ENCODE results near the gene DZANK1.
"Not testable (repeated sequence)": the region's sequence is repeated elsewhere in the genome, so short reads cannot be mapped to it uniquely, and the experiment has no call there.

DZANK1 gene

DNA sequence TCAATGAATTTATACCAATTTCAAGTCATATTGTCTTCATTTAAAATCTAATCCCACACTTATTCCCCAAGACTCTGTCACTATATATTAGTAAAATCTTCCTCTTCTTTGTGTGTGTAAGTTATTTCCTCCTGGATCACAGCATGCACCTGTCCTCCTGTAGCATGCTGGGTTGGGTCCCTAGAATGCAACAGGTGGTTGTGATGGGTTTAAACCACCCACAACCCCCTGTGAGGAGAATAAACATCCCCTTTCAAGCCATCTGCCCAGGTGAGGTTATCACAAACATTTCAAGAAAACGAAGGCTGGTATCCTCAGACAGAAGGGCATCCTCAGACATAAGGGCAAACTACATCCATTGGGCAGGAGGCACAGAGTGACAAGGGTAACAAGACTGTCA lies 26.4 kb downstream of the DZANK1 start:
- DNase-seq (ENCODE audit: low spot score), result no peak

DNA sequence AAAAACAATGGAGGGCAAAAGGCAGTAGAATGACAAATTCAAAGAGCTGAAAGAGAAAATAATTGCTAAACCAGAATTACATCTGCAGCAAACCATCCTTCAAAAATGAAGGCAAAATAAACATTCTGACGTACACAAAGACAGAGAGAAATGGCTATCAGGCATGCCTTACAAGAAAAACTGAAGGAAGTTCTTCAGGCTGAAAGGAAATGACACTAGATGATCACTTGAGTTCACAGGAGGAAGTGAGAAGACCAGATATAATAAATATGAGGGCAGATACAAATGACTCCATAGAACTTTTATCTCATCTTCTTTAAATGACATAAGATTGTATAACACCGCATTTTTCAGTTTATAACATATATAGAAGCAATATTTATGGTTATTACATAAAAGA lies 30.0 kb downstream of the DZANK1 start:
- DNase-seq (ENCODE audit: low spot score), result no peak

DNA sequence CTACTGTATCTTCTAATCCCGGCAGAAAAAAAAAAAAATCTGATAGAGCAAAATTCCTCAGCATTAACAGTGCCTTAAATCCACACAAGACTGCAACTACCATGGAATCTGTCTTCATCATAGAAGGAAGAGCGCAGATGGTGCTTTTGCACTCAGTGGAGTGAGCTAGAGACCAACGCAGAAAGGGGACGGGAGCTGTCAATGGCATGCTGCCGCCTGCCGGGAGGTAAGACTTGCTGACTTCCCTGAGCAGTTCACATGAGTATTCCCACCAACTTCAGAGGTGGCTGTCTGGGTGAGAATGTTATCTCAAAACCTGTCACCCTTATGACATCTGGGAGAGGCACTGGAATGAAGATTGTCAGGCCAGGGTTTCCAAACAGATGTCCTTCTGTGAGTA lies 35.6 kb downstream of the DZANK1 start:
- DNase-seq (ENCODE audit: low spot score), result peak; percentile 8

DNA sequence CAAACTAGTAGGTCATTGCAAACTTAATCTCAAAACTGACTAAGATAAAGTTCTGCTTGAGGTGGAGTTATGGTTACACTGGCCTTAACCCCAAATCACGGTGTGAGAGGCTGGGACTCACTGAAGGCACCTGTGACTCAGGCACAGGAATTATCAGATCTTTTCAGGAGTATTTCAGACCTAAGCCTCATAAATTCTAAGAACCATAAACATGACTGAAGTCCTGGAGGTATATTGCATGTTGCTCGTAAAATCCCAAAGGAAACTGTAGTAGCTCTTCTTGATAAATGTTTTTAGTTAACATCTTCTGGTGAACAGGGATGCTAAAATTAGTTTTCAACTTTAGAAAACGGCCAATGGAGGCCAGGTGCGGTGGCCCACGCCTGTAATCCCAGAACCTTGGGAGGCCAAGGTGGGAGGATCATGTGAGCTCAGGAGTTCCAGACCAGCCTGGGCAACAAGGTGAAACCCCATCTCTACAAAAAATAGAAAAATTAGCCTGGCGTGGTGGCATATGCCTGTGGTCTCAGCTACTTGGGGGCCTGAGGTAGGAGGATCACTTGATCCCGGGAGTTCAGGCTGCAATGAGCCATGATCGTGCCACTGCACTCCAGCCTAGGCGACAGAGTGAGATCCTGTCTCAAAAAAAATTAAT lies 36.5 kb downstream of the DZANK1 start:
- no peak for DNase-seq (ENCODE audit: low spot score)

DNA sequence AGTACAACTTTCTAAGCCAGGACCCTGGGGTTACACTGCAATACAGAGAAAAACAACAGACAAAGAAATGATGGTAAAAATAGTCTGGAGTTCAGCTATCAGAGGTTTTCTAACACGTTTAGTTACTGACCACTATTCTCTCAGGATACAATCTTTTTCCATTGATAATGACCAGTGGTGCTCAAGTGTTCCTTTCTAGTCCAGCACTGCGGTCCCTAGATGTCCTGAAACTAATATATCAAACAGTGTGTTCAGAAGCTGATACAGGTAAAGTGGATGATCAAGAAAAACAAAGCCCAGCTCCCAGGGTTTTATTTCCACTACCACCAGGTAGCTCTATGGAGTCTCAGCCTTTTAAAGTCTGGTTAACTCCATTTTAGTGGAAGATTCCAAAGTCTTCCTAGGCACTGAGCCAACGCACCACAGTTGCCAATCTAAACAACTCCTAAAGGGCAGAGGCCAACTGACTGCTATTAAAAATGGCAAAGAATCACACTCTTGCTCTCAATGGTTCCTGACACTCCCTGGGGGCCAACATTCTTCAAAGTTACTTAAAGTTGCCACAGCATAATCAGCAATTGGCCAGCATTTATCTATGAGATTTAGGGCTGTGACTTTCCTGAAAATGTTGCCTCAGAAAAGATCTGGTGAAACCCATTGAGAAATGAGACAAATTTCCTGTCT lies 38.2 kb downstream of the DZANK1 start:
- no peak for DNase-seq (ENCODE audit: low spot score)

DNA sequence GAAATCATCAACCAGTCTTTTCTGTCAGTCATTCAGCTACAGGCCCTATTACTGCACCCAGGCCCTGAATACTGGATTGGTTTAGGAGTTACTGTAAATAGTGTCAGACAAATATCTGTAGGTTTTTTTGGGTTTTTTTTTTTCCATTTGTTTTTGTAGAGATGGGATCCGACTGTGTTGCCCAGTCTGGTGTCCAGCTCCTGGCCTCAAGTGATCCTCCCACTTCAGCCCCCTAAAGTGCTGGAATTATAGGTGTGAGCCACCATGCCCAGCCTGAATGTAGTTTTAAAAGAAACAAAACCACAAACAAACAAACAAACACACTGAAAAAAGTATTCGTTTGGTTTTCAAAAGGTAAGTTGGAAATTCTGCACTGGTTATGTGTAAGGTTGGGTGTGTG lies 39.6 kb downstream of the DZANK1 start:
- DNase-seq (ENCODE audit: low spot score), result no peak

DNA sequence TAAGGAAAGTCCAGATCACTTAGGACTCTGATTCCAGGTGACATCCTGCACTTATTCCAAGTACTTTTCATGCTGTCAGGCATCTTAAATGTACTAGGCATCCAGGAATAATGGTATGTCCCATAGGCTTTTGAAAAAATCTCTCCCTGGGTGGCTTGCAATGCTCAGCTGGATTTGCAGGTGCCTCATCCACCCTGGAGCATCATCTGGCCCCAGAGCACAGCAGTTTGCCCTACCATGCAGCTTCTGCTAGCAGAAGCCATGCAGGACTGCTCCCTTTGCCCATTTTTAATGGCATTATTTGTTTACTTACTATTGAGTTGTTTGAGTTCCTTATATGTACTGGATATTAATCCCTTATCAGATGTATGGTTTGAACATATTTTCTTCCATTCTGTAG lies 45.2 kb downstream of the DZANK1 start:
- DNase-seq (ENCODE audit: low spot score), result no peak

DNA sequence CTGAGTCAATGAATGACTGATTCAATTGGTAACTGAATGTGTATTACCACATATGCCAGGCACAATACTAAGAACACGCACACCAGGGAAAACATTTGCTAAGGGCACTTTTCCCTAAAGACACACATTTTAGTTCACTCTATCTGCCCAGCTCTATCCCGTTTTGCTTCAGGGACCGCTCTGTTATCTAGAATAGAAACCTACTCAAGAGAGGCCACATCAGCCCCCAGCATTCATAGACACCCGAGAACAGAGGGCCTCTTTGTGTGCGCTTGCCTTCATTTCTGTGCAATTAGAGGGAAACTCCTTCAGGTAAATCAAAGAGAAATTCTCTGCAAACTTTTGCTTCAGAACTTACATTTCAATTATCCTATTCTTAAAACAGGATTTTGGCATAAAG lies 50.3 kb downstream of the DZANK1 start:
- DNase-seq (ENCODE audit: low spot score), result no peak

DNA sequence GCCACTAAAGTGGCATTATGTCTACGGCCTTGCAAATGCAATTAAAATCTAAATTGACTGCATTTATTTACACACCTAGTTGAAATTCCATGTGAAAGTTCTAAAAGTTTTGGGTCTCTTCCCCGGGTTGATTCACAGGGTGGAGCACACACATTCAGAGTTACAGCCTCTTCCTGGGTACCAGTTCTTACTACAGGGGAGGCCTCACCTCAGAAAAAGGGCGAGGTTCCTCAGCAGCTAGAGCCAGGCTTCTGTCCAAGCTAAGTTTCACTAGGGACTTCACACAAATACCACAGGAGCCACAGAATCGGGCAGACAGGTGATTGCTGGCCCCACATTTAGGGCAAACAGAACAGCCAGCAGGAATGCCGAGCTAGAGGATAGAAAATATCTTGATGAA lies 52.7 kb downstream of the DZANK1 start:
- DNase-seq (ENCODE audit: low spot score), result no peak

DNA sequence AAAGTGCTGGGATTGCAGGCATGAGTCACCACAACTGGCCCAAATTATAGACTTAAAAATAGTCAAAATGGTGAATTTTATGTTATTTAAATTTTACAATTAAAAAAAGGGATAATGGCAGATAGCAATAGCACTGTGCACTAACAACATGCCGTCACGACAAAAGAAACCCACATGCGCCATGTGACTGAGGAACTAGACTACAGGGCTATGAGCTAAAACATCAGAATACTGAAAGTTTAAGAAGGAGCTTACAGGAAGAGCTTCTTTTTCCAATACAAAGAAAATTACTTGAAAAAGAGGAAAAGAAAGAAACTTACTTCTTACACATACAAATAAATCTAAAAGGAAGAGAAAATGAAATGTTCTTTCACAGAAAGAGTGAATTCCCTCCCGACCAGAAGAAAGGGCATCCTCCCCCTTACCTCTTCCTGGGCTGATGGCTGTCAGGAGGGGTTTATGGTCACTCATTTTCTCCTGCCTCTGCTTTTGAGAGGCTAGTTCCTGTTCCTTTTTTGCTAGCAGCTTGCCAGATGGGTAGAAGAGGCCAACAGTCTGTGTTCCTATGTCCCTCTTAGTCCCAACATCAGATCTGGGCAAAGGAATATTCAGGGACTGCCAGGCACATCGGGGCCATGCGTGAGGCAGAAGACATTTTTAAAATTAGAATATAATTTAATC lies 54.5 kb downstream of the DZANK1 start:
- no peak for DNase-seq (ENCODE audit: low spot score)

DNA sequence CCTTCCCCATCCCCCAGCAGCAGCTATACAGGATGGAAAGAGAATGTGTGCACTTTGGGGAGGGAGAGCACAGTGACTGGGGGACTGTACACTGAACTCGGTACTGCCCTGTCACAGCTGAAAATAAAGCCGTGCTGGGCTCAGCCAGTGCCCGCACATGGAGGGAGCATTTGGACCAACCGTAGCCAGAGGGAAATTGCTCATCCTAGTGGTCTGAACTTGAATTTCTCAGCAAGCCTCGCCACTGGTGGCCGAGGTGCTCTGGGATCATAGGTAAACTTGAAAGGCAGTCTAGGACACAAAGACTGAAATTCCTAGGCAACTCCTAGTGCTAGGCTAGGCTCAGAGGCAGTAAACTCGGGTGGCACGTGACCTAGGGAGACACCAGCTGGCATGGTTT lies 61.0 kb downstream of the DZANK1 start:
- no peak for DNase-seq (ENCODE audit: low spot score)

DNA sequence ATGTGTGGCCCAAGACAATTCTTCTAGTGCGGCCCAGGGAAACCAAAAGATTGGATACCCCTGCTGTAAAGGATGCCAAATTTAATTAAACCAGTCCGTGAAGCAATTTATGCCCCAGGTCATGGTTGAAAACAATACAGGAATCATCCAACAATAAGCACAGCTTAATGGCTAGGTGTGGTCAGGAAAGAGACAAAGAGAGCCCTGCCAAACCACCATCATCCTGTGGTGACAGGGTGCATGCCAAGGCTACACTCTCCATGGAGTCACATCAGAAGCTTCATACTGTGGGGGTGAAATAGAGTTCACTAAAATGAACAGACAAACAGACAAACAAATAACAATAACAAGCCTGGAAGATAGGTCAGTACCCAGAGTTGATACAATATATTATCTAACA lies 62.7 kb downstream of the DZANK1 start:
- no peak for DNase-seq (ENCODE audit: low spot score)

DNA sequence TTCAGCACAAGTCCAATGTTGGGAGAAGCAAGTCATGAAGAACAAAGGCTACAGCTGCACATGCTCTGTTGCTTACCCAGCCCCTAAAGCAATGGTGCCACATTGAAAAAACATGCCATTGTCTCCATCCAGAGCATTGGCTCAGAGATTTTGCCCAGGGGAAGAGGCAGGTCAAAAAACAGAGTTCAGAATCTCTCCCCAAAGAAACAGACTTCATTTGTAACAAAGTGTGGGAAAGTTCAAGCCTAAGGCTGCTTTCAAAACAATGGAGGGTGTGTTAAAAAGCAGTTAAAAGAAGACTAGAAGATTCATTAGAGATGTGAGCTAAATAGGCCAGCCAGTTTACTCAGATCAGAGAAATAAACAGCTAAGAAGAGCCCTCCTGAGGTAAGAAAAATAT lies 63.6 kb downstream of the DZANK1 start:
- DNase-seq (ENCODE audit: low spot score), result no peak

DNA sequence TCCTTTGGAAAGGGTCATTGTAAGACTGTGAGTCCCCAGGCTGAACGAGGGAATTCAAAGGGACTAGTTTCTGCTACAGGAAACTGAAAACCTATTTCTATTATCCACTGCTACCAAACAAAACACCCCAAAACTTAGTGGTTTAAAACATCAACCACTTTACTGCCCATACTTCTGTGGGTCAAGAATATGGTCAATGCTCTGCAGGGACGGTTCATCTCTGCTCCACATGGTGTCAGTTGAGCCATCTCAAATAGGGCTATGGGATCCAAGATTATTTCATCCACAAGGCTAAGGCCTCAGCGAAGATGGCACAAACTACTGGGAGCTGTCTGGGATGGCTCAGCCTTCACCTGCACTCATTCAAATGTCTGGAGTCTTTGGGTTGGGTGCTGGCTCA lies 65.5 kb downstream of the DZANK1 start:
- no peak for DNase-seq (ENCODE audit: low spot score)

DNA sequence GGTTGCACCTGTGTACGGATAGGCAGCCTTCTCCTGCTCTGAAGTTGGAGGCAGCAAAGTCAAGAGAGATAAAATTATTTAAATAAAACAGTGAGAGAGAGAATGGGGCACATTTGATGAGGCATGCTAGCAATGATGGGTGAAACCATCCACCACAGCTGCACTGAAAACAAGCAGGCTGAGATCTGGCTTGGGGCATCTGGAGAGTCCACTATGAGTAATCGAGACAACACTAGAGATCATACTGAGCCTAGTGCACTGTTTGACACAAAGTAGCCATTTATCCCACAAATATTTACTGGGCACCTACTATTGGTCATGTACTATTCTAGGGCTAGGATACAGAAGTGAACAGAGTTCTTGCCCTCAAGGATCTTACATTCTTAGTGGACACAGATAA lies 66.4 kb downstream of the DZANK1 start:
- no peak for DNase-seq (ENCODE audit: low spot score)

DNA sequence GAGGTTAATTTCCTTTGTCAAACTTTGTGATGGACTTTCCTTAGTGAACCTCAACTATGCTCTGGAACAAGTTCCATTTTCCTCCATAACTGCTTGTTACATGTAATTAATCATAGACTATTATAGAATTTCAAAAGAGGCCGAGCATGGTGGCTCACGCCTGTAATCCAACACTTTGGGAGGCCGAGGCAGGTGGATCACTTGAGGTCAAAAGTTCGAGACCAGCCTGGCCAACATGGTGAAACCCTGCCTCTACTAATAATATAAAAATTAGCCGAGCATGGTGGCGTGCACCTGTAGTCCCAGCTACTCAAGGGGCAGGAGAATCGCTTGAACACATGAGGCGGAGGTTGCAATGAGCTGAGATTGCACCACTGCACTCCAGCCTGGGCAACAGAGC lies 68.1 kb downstream of the DZANK1 start:
- DNase-seq (ENCODE audit: low spot score), result not testable (repeated sequence)

DNA sequence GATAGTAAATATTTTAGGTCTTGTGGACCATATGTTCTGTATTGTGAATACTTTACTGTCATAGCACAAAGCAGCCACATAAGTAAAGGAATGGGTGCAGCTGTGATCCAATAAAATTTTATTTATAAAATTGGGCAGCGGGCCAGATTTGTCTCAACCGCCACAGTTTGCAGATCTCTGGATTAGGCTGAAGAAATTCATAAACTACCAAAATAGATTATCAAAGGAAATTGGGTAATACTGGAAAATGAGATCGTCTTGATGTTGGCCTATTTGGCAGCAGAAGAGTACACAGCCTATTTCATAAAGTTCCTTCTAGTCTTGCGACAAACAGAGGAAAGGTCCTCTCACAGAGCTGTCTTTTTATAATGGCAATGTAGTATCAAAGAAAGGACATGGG lies 69.8 kb downstream of the DZANK1 start:
- no peak for DNase-seq (ENCODE audit: low spot score)

DNA sequence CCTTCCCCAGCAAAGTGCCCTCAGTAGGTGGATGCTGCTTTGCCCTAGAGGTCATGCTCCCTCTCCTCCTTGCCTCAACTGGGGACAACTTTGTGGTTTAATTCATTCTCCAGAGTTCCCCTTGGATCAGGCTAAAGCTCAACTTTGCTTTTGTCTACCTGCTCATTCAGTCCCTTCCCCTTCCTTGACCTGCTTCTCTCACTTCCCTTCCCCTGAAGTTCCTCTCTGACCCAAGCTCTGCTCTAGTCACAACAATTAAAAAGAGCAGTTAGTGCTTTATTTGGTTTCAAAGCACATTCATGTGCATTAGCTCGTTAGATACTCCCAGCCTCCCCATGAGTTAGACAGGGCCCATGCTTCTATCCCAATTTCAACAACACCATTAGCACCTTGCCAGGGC lies 71.3 kb downstream of the DZANK1 start:
- no peak for DNase-seq (ENCODE audit: low spot score)

DNA sequence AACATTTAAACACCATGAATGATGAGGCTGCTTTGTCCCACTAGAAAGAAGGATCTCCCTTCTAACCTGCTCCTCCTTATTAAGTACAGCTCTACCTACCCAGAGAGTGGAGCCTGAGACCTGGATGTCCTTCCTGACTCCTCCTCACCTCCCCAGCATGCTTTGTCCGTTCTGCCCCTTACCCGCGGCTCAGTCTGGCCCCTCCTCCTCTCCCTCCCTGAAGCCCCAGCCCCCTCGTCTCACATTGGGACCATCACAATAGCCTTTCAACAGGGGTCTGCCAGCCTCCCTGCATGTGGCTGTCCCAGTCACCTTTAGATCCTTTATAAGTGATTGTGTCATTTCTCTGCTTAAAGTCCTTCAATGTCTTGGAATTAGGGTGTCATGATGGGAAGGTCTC lies 72.5 kb downstream of the DZANK1 start:
- DNase-seq (ENCODE audit: low spot score), result no peak

DNA sequence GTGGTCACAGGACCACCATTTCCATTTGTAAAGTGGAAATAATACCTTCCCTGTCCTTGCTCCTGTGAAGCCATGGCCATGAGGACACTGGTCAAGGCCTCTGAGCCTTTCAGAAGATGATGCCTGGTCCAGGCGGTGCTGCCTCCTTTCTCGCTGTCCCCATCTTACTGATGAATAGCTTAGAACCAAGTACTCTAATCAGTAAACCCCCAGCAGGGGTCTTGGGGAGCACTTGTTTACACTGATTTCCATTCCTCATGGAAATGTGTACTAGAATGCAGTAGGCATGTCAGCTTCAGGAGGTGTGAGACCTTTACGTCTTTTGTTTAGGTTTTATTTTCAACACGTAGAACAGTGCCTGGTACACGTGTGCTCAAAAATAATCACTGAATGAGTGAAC lies 75.1 kb downstream of the DZANK1 start:
- no peak for DNase-seq (ENCODE audit: low spot score)

DNA sequence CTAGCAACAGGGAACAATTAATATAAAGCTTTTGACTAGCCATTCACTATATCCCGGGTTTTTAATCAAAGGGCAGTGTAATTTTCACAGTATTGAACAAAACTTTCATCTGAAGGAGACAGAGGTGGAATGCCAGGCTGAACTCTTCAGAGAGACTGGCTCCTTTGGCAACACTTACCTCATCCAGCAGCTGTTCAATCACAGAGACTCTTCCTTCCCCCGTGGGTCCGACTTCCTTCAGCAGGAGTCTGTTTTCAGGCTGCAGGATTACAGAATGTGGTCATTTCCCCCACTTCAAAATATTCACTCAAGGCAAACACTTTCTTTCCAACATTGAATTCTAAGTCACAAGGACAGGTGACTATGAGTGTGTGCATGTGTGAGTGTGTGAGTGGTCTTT lies 76.6 kb downstream of the DZANK1 start:
- no peak for DNase-seq (ENCODE audit: low spot score)

DNA sequence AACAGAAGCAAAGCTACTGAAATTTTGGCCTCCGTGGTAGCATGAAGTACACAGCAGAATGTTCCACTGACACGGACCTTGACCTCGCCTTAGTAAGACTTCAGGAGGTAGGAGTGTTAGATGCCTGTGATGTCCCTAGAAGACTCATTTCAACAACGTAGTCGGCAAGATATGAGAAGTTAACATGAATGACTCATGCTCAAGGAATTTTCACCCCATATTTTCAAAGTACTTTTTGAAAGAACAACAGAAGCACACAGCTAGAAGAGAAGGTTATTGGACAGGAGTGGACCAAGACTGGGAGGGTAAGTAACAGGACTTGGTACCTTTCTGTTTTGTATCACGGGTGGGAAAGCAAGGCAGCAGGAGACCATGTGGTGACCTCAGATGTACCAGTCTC lies 78.0 kb downstream of the DZANK1 start:
- no peak for DNase-seq (ENCODE audit: low spot score)

DNA sequence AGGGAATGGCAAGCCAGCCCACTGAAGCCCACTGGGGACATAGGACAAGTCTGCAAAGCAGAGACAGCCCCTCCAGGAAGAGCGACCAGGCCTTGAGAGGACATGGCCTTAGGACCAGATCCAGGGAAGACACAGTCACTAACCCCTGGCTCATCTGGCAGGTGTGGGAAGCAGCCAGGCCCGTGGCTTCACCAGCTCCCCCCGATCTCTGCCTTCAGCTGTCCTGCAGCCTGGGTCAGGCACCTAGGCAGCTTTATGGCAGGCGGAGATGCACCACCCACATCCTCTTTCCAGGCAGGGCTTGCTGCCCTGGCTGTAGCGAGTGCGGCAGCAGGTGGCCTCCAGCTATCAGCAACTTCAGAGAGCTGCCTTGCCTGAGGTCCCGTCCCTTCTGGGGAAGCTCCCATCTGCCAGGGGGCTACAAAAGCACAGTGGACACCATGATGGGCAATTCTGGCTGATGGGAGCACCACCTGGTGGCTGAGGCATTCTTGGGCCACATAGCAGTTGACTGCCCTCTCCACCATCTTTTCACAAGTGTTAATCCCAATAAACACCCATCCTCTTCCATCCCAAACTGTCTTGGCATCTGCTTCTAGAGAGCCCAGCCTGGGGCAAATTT lies 85.8 kb downstream of the DZANK1 start:
- DNase-seq (ENCODE audit: low spot score), result no peak

Measured in SK-N-DZ (cell line).